Measurements from ENCODE around the gene PPP1R16B.

Gene PPP1R16B

GRCh38 chr20:38932457-38933120, 127.1 kb downstream of the PPP1R16B start:
- Histone ChIP-seq H3K27me3 (ENCODE audit: control insufficient read depth, low read length) (no peaks in the 10 kb centered on the region), H3K9me2 (replicated peaks; ENCODE audit: control insufficient read depth, low read length) (no peaks in the 10 kb centered on the region), H3K79me2 (ENCODE audit: control insufficient read depth, low read length) (peaks cover 100% of the 10 kb centered on the region), H3K27ac (ENCODE audit: low read depth, low read length) (no peak overlapping the region), H3K9me3 (ENCODE audit: control insufficient read depth, insufficient read depth, low read length) (no peaks in the 10 kb centered on the region), H3K4me2 (ENCODE audit: low read length) (no peak overlapping the region), H3K4me1 (ENCODE audit: control insufficient read depth, low read length) (peaks cover 49% of the 10 kb centered on the region), H3F3A (ENCODE audit: control insufficient read depth, insufficient read depth) (no peaks in the 10 kb centered on the region), H3K36me3 (ENCODE audit: control insufficient read depth, low read length) (peaks cover 91% of the 10 kb centered on the region), H4K20me1 (ENCODE audit: control insufficient read depth, insufficient read depth, low read depth, low read length) (peaks cover 57% of the 10 kb centered on the region), H3K4me3 (ENCODE audit: low read length) (no peak overlapping the region)
- TF ChIP-seq CTCF (IDR thresholded peaks at IDR 0.05; ENCODE audit: low read depth, low read length, poor library complexity, severe bottlenecking), result no peak
- no peak for TF ChIP-seq EZH2phosphoT487 (IDR thresholded peaks at IDR 0.05; ENCODE audit: borderline replicate concordance, low read length)

GRCh38 chr20:38934530-38934929, 129.0 kb downstream of the PPP1R16B start:
- peaks cover 92% of the 10 kb centered on the region for H3K36me3 ChIP-seq (ENCODE audit: control insufficient read depth, low read length)

GRCh38 chr20:38935285-38935684, 129.8 kb downstream of the PPP1R16B start:
- Histone ChIP-seq H3K36me3 (ENCODE audit: control insufficient read depth, low read length) (peaks cover 92% of the 10 kb centered on the region), H3K4me3 (ENCODE audit: low read length) (no peak overlapping the region), H3K27me3 (ENCODE audit: control insufficient read depth, low read length) (no peaks in the 10 kb centered on the region), H3F3A (ENCODE audit: control insufficient read depth, insufficient read depth) (no peaks in the 10 kb centered on the region), H3K9me3 (ENCODE audit: control insufficient read depth, insufficient read depth, low read length) (no peaks in the 10 kb centered on the region), H4K20me1 (ENCODE audit: control insufficient read depth, insufficient read depth, low read depth, low read length) (peaks cover 60% of the 10 kb centered on the region), H3K4me2 (ENCODE audit: low read length) (no peak overlapping the region), H3K9me2 (replicated peaks; ENCODE audit: control insufficient read depth, low read length) (no peaks in the 10 kb centered on the region), H3K4me1 (ENCODE audit: control insufficient read depth, low read length) (peaks cover 29% of the 10 kb centered on the region), H3K79me2 (ENCODE audit: control insufficient read depth, low read length) (peaks cover 100% of the 10 kb centered on the region), H3K27ac (ENCODE audit: low read depth, low read length) (no peak overlapping the region)
- TF ChIP-seq EZH2phosphoT487 (IDR thresholded peaks at IDR 0.05; ENCODE audit: borderline replicate concordance, low read length), result no peak
- TF ChIP-seq CTCF (IDR thresholded peaks at IDR 0.05; ENCODE audit: low read depth, low read length, poor library complexity, severe bottlenecking), result peak; percentile 26

More at GRCh38 chr20:38934530-38934929, 129.0 kb downstream of the PPP1R16B start:
- no peaks in the 10 kb centered on the region for H3F3A ChIP-seq (ENCODE audit: control insufficient read depth, insufficient read depth)
- H3K27me3 ChIP-seq (ENCODE audit: control insufficient read depth, low read length), result no peaks in the 10 kb centered on the region
- no peaks in the 10 kb centered on the region for H3K9me3 ChIP-seq (ENCODE audit: control insufficient read depth, insufficient read depth, low read length)
- H4K20me1 ChIP-seq (ENCODE audit: control insufficient read depth, insufficient read depth, low read depth, low read length), result peaks cover 59% of the 10 kb centered on the region
- TF ChIP-seq CTCF (IDR thresholded peaks at IDR 0.05; ENCODE audit: low read depth, low read length, poor library complexity, severe bottlenecking) (no peak), EZH2phosphoT487 (IDR thresholded peaks at IDR 0.05; ENCODE audit: borderline replicate concordance, low read length) (no peak)
- no peak overlapping the region for H3K4me2 ChIP-seq (ENCODE audit: low read length)
- no peak overlapping the region for H3K4me3 ChIP-seq (ENCODE audit: low read length)
- H3K4me1 ChIP-seq (ENCODE audit: control insufficient read depth, low read length), result peaks cover 36% of the 10 kb centered on the region
- H3K79me2 ChIP-seq (ENCODE audit: control insufficient read depth, low read length), result peaks cover 100% of the 10 kb centered on the region
- no peak overlapping the region for H3K27ac ChIP-seq (ENCODE audit: low read depth, low read length)
- H3K9me2 ChIP-seq (replicated peaks; ENCODE audit: control insufficient read depth, low read length), result no peaks in the 10 kb centered on the region
